DND-41 (cell line): ENCODE data around the gene MARCHF9.

Experiments used
- ATAC-seq: fragments of 200-7000 bp; cut with Tn5 transposase; 3 replicates; pipeline ENCODE4 v1.9.1; 2021; ENCODE audit warnings: low read depth; ENCODE audit not compliant: insufficient read depth
- DNase-seq: peaks from one replicate; pipeline ENCODE4 v3.0.0-alpha.2; 2020
- H2AFZ ChIP-seq: 2 replicates; pipeline ENCODE4 v1.6.0; 2012; ENCODE audit warnings: low read depth, low read length
- H3K27ac ChIP-seq: 2 replicates; pipeline ENCODE4 v1.5.1; 2012; ENCODE audit warnings: low read length, inconsistent platforms
- H3K27me3 ChIP-seq: fragments of 200-600 bp; sonication (generic); 2 replicates; pipeline ENCODE4 v1.6.0; 2012; ENCODE audit warnings: low read length, mild to moderate bottlenecking, inconsistent platforms; ENCODE audit not compliant: insufficient read depth, poor library complexity
- H3K36me3 ChIP-seq: 2 replicates; pipeline ENCODE4 v1.5.1; 2012; ENCODE audit warnings: low read length, inconsistent platforms; ENCODE audit not compliant: insufficient read depth
- H3K4me1 ChIP-seq: 2 replicates; pipeline ENCODE4 v1.5.1; 2012; ENCODE audit warnings: mild to moderate bottlenecking, low read length; ENCODE audit not compliant: insufficient read depth
- H3K4me2 ChIP-seq: 2 replicates; pipeline ENCODE4 v1.6.0; 2012; ENCODE audit warnings: mild to moderate bottlenecking, moderate library complexity, low read length, inconsistent platforms; ENCODE audit not compliant: insufficient read depth
- H3K4me3 ChIP-seq, 2 experiments: fragments of 200-600 bp in 1 of 2; shearing (Covaris generic) in 1 of 2; 2 replicates each; pipeline ENCODE4 v1.5.1; 2012 to 2016; ENCODE audit warnings: inconsistent platforms in 2 of 2, low read length in 2 of 2, mild to moderate bottlenecking in 2 of 2, low read depth in 1 of 2, moderate library complexity in 1 of 2
- H3K79me2 ChIP-seq: 2 replicates; pipeline ENCODE4 v1.6.0; 2012; ENCODE audit warnings: low read length, inconsistent platforms; ENCODE audit not compliant: insufficient read depth
- H3K9ac ChIP-seq: 2 replicates; pipeline ENCODE4 v1.6.0; 2012; ENCODE audit warnings: low read depth, mild to moderate bottlenecking, inconsistent platforms, low read length, moderate library complexity
- H3K9me3 ChIP-seq: 2 replicates; pipeline ENCODE4 v1.5.1; 2012; ENCODE audit warnings: low read length, moderate library complexity, mild to moderate bottlenecking, inconsistent platforms; ENCODE audit not compliant: insufficient read depth, severe bottlenecking
- H4K20me1 ChIP-seq: 2 replicates; pipeline ENCODE4 v1.6.0; 2012; ENCODE audit warnings: low read length; ENCODE audit not compliant: insufficient read depth
- EZH2 ChIP-seq: IDR thresholded peaks from 3 replicates; pipeline ENCODE4 v1.6.1; 2012; ENCODE audit warnings: borderline replicate concordance, low read depth, mild to moderate bottlenecking, moderate library complexity, low read length, inconsistent platforms; ENCODE audit not compliant: severe bottlenecking
- TF ChIP-seq, protein P1 (sequence below): IDR thresholded peaks from 2 replicates; pipeline ENCODE4 v1.5.1; 2012; ENCODE audit warnings: borderline replicate concordance, low read length, moderate library complexity, mild to moderate bottlenecking; ENCODE audit not compliant: poor library complexity, severe bottlenecking; ENCODE audit errors: extremely low read depth

MARCHF9 gene

DNA sequence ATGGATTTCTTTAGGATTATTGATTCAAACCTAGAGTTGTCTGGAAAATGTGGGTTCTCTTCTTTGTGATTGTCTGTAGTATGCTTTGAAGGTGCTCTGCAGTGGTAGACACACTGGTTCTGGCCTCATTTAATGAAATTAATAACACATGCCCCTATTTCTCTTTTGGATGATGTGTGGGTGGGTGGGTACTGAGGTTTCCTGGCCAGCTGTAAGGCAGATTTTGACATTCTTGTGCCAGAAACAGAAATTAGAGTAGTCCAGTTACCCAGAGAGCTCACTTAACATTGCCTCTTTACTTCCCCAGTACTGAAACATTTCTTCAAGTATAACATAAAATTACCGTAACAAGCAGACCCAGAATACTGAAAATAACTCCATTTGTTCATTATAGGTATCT lies 42.1 kb downstream of the MARCHF9 start:
- Histone ChIP-seq H3K9ac (no peak overlapping the region), H3K36me3 (peaks cover 61% of the 10 kb centered on the region), H4K20me1 (no peaks in the 10 kb centered on the region; the same call in 1 of the 2 replicates), H2AFZ (no peak overlapping the region), H3K79me2 (no peaks in the 10 kb centered on the region), H3K4me3 (no peak overlapping the region), H3K4me1 (no peaks in the 10 kb centered on the region), H3K4me2 (no peak overlapping the region), H3K27me3 (no peaks in the 10 kb centered on the region), H3K27ac (no peak overlapping the region), H3K9me3 (no peaks in the 10 kb centered on the region)
- DNase-seq = no peak
- TF ChIP-seq, protein P1, sequence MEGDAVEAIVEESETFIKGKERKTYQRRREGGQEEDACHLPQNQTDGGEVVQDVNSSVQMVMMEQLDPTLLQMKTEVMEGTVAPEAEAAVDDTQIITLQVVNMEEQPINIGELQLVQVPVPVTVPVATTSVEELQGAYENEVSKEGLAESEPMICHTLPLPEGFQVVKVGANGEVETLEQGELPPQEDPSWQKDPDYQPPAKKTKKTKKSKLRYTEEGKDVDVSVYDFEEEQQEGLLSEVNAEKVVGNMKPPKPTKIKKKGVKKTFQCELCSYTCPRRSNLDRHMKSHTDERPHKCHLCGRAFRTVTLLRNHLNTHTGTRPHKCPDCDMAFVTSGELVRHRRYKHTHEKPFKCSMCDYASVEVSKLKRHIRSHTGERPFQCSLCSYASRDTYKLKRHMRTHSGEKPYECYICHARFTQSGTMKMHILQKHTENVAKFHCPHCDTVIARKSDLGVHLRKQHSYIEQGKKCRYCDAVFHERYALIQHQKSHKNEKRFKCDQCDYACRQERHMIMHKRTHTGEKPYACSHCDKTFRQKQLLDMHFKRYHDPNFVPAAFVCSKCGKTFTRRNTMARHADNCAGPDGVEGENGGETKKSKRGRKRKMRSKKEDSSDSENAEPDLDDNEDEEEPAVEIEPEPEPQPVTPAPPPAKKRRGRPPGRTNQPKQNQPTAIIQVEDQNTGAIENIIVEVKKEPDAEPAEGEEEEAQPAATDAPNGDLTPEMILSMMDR = no peak
- TF ChIP-seq EZH2 = no peak
- no peak for ATAC-seq

DNA sequence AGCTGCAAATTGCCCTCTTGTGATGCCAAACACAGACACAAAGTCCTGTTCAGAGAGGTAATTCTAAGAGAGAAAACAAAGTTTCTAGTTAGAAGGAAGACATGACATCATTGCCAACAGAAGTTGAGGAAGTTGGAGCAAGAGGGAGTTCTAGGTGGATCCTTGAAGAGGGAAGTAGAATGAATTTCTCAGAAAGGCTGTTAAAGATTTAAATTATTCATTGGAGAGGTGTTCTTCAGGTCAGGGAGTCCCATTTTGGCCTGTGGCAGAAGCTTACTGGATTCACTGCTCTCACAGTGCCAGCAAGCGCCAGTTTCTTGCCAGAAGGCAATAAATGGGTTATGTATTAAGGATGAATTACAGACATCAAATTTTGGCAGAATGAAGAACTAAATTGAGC lies 43.0 kb downstream of the MARCHF9 start:
- TF ChIP-seq, protein P1 = no peak
- TF ChIP-seq EZH2 = no peak
- Histone ChIP-seq H3K27ac (no peak overlapping the region), H3K79me2 (no peaks in the 10 kb centered on the region), H3K36me3 (peaks cover 52% of the 10 kb centered on the region), H2AFZ (no peak overlapping the region), H3K9me3 (no peaks in the 10 kb centered on the region), H3K4me1 (no peaks in the 10 kb centered on the region), H3K4me3 (no peak overlapping the region), H4K20me1 (no peaks in the 10 kb centered on the region; the same call in 1 of the 2 replicates), H3K9ac (no peak overlapping the region), H3K27me3 (no peaks in the 10 kb centered on the region), H3K4me2 (no peak overlapping the region)
- DNase-seq (no peak), ATAC-seq (no peak)

DNA sequence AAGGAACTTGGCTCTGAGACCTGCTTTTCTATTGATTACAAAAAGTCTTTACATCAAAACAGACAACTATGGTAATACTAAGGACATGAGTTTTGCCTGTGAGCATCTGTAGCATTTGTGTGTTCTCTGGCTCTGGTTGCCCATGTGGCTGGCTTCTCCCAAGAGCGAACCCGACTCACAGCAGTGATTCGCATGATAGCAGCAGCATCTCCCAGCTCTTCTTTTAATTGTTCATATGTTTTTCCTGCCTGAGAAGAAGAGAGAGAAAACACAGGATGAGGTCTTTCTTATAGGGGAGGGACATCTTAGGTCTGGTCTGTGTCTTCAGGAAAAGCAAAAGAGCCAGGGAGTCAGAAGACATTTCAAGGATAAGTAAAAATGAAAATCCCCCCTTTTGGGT lies 46.1 kb downstream of the MARCHF9 start:
- no peaks in the 10 kb centered on the region for H3K4me1 ChIP-seq

More for the DNA sequence above, 46.1 kb downstream of the MARCHF9 start:
- Histone ChIP-seq H3K36me3 (peaks cover 27% of the 10 kb centered on the region), H3K27me3 (no peaks in the 10 kb centered on the region), H3K9ac (no peak overlapping the region), H3K4me3 (no peak overlapping the region), H3K27ac (no peak overlapping the region), H3K4me2 (no peak overlapping the region), H3K79me2 (no peaks in the 10 kb centered on the region), H4K20me1 (no peaks in the 10 kb centered on the region; the same call in 1 of the 2 replicates), H2AFZ (no peak overlapping the region), H3K9me3 (no peaks in the 10 kb centered on the region)
- no peak for TF ChIP-seq EZH2
- TF ChIP-seq, protein P1 = no peak
- no peak for DNase-seq
- no peak for ATAC-seq
